MM.1S (cell line): ENCODE measurements around the gene RAB6B.

Experiments used
- DNase-seq: peaks from one replicate; pipeline ENCODE4 v3.0.0-alpha.2; 2015
- H2AFZ ChIP-seq: fragments of 300-600 bp; sonication (generic); 2 replicates; pipeline ENCODE4 v1.6.0; 2016; ENCODE audit warnings: antibody characterized with exemption, low read length
- H3F3A ChIP-seq: fragments of 300-600 bp; sonication (generic); 2 replicates; pipeline ENCODE4 v1.6.1; 2016; ENCODE audit warnings: mild to moderate bottlenecking, antibody characterized with exemption, low read length, moderate library complexity, mixed read lengths; ENCODE audit not compliant: insufficient read depth
- H3K27ac ChIP-seq: fragments of 300-600 bp; sonication (generic); 2 replicates; pipeline ENCODE4 v1.5.1; 2016; ENCODE audit warnings: mild to moderate bottlenecking, low read length
- H3K27me3 ChIP-seq: fragments of 300-600 bp; sonication (generic); replicated peaks from 2 replicates; pipeline ENCODE4 v1.6.0; 2016; ENCODE audit warnings: low read length; ENCODE audit not compliant: insufficient read depth
- H3K36me3 ChIP-seq: fragments of 300-600 bp; sonication (generic); replicated peaks from 2 replicates; pipeline ENCODE4 v1.6.1; 2016; ENCODE audit warnings: mild to moderate bottlenecking, low read length, mixed read lengths; ENCODE audit not compliant: insufficient read depth
- H3K4me1 ChIP-seq: fragments of 300-600 bp; sonication (generic); 2 replicates; pipeline ENCODE4 v1.6.1; 2016; ENCODE audit warnings: low read length, mixed read lengths
- H3K4me2 ChIP-seq: fragments of 300-600 bp; sonication (generic); 2 replicates; pipeline ENCODE4 v1.6.0; 2016; ENCODE audit warnings: low read depth, low read length
- H3K4me3 ChIP-seq: fragments of 300-600 bp; sonication (generic); 2 replicates; pipeline ENCODE4 v1.5.1; 2016; ENCODE audit warnings: low read length, mixed read lengths
- H3K79me2 ChIP-seq: fragments of 300-600 bp; sonication (generic); 2 replicates; pipeline ENCODE4 v1.6.1; 2016; ENCODE audit warnings: mixed run types, low read length, mixed read lengths
- H3K9ac ChIP-seq: fragments of 300-600 bp; sonication (generic); 2 replicates; pipeline ENCODE4 v1.6.1; 2016; ENCODE audit warnings: low read length, mixed read lengths
- H3K9me2 ChIP-seq: fragments of 300-600 bp; sonication (generic); replicated peaks from 2 replicates; pipeline ENCODE4 v1.6.1; 2016; ENCODE audit warnings: mild to moderate bottlenecking, low read length, mixed read lengths; ENCODE audit not compliant: insufficient read depth
- H3K9me3 ChIP-seq: fragments of 300-600 bp; sonication (generic); replicated peaks from 2 replicates; pipeline ENCODE4 v1.6.1; 2016; ENCODE audit warnings: mild to moderate bottlenecking, low read length, mixed read lengths; ENCODE audit not compliant: insufficient read depth
- H4K20me1 ChIP-seq: fragments of 300-600 bp; sonication (generic); 2 replicates; pipeline ENCODE4 v1.6.1; 2016; ENCODE audit warnings: mild to moderate bottlenecking, low read length, moderate library complexity, mixed read lengths; ENCODE audit not compliant: insufficient read depth
- CTCF ChIP-seq: fragments of 300-600 bp; sonication (generic); IDR thresholded peaks from 2 replicates; pipeline ENCODE4 v1.5.1; 2016; ENCODE audit warnings: antibody characterized with exemption, low read length, mixed read lengths
- EZH2 ChIP-seq: fragments of 300-600 bp; sonication (generic); optimal IDR thresholded peaks from 2 replicates; pipeline ENCODE3; 2017; ENCODE audit warnings: low read depth, mild to moderate bottlenecking, antibody characterized with exemption, low read length, mixed read lengths
- EZH2phosphoT487 ChIP-seq: fragments of 300-600 bp; sonication (generic); IDR thresholded peaks from 2 replicates; pipeline ENCODE4 v1.6.1; 2018; ENCODE audit warnings: antibody characterized with exemption, low read length

Gene RAB6B

GRCh38 chr3:133901083-133901482 is 5.4 kb upstream of the RAB6B start:
- H3F3A ChIP-seq, result no peaks in the 10 kb centered on the region; the same call in 1 of the 2 replicates
- H4K20me1 ChIP-seq, result no peaks in the 10 kb centered on the region
- no peaks in the 10 kb centered on the region for H3K4me1 ChIP-seq
- H3K9ac ChIP-seq, result no peak overlapping the region
- TF ChIP-seq CTCF, result no peak
- TF ChIP-seq EZH2, result no peak
- TF ChIP-seq EZH2phosphoT487, result no peak
- H3K9me3 ChIP-seq, result no peaks in the 10 kb centered on the region
- H3K36me3 ChIP-seq, result no peaks in the 10 kb centered on the region
- no peak overlapping the region for H3K27ac ChIP-seq
- DNase-seq, result no peak
- no peaks in the 10 kb centered on the region for H3K27me3 ChIP-seq
- H3K4me2 ChIP-seq, result no peak overlapping the region
- H3K9me2 ChIP-seq, result no peaks in the 10 kb centered on the region
- no peak overlapping the region for H3K4me3 ChIP-seq
- no peaks in the 10 kb centered on the region for H3K79me2 ChIP-seq
- no peak overlapping the region for H2AFZ ChIP-seq

GRCh38 chr3:133899311-133899710 is 3.6 kb upstream of the RAB6B start:
- no peaks in the 10 kb centered on the region for H3K9me2 ChIP-seq
- TF ChIP-seq CTCF, result no peak
- no peak for TF ChIP-seq EZH2
- no peak for TF ChIP-seq EZH2phosphoT487
- H3K4me3 ChIP-seq, result no peak overlapping the region

GRCh38 chr3:133897547-133897946 is 1.9 kb upstream of the RAB6B start:
- no peaks in the 10 kb centered on the region for H3K36me3 ChIP-seq
- TF ChIP-seq EZH2 (no peak), CTCF (no peak), EZH2phosphoT487 (no peak)
- H3F3A ChIP-seq, result no peaks in the 10 kb centered on the region; the same call in 1 of the 2 replicates
- H4K20me1 ChIP-seq, result no peaks in the 10 kb centered on the region
- H3K27me3 ChIP-seq, result no peaks in the 10 kb centered on the region
- no peak overlapping the region for H3K27ac ChIP-seq
- no peak overlapping the region for H3K4me3 ChIP-seq
- H2AFZ ChIP-seq, result no peak overlapping the region
- H3K4me2 ChIP-seq, result no peak overlapping the region
- no peak overlapping the region for H3K9ac ChIP-seq
- no peaks in the 10 kb centered on the region for H3K4me1 ChIP-seq
- H3K9me3 ChIP-seq, result no peaks in the 10 kb centered on the region
- no peaks in the 10 kb centered on the region for H3K9me2 ChIP-seq
- DNase-seq, result no peak
- no peaks in the 10 kb centered on the region for H3K79me2 ChIP-seq

More at GRCh38 chr3:133899311-133899710, 3.6 kb upstream of the RAB6B start:
- H3K27ac ChIP-seq, result no peak overlapping the region
- no peaks in the 10 kb centered on the region for H3K79me2 ChIP-seq
- H3K9me3 ChIP-seq, result no peaks in the 10 kb centered on the region
- H3F3A ChIP-seq, result no peaks in the 10 kb centered on the region; the same call in 1 of the 2 replicates
- no peak overlapping the region for H2AFZ ChIP-seq
- no peak overlapping the region for H3K4me2 ChIP-seq
- H4K20me1 ChIP-seq, result no peaks in the 10 kb centered on the region
- H3K4me1 ChIP-seq, result no peaks in the 10 kb centered on the region
- DNase-seq, result no peak
- no peak overlapping the region for H3K9ac ChIP-seq
- H3K36me3 ChIP-seq, result no peaks in the 10 kb centered on the region
- H3K27me3 ChIP-seq, result no peaks in the 10 kb centered on the region
